OCI-LY7 (cell line): ENCODE results near the gene GTF2IRD1. TPM values are rescaled to one million over a fixed set of nuclear protein-coding genes. Genes with fewer than 3 reads are reported as not detected.
"Not testable (repeated sequence)": the region's sequence is repeated elsewhere in the genome, so short reads cannot be mapped to it uniquely, and the experiment has no call there.

ENCODE experiments used
- BruUV-seq: library from RNA; stranded (reverse); fragments of 400-500 nt; replicated peaks from 2 replicates; lab custom pipeline; 2021; lab: Mats Ljungman, UMichigan
- CTCF ChIA-PET: fragments of 300-600 bp; sonication (Branson Sonifier 250); formaldehyde crosslinking; loops from one replicate; lab custom pipeline; 2022; ENCODE audit warnings: antibody characterized with exemption; ENCODE audit not compliant: unreplicated experiment; lab: Charles Lee
- POLR2A ChIA-PET: fragments of 300-600 bp; sonication (Branson Sonifier 250); formaldehyde crosslinking; loops from one replicate; lab custom pipeline; 2022; ENCODE audit warnings: antibody characterized with exemption; lab: Charles Lee
- DNase-seq: peaks from one replicate; pipeline ENCODE4 v3.0.0-alpha.2; 2015; ENCODE audit warnings: low spot score
- H2AFZ ChIP-seq: fragments of 200-600 bp; sonication (generic), shearing (Covaris generic); 2 replicates; pipeline ENCODE4 v1.6.1; 2014; ENCODE audit warnings: mild to moderate bottlenecking, antibody characterized with exemption, low read length, moderate library complexity
- H3K27ac ChIP-seq: fragments of 200-600 bp; sonication (generic); 2 replicates; pipeline ENCODE4 v1.5.1; 2014; ENCODE audit warnings: mixed run types, low read depth, mild to moderate bottlenecking, moderate library complexity, low read length, inconsistent platforms; ENCODE audit not compliant: poor library complexity, severe bottlenecking
- H3K36me3 ChIP-seq: fragments of 200-600 bp; sonication (generic); 2 replicates; pipeline ENCODE4 v1.6.1; 2014; ENCODE audit warnings: mild to moderate bottlenecking, antibody characterized with exemption, low read length, moderate library complexity, mixed read lengths; ENCODE audit not compliant: insufficient read depth
- H3K4me1 ChIP-seq: fragments of 200-600 bp; sonication (generic); 2 replicates; pipeline ENCODE4 v1.5.1; 2014; ENCODE audit warnings: mild to moderate bottlenecking, low read length; ENCODE audit not compliant: insufficient read depth, poor library complexity, severe bottlenecking
- H3K4me2 ChIP-seq: fragments of 200-600 bp; sonication (generic); 2 replicates; pipeline ENCODE4 v1.6.1; 2014; ENCODE audit warnings: mild to moderate bottlenecking, low read length
- H3K4me3 ChIP-seq: fragments of 200-600 bp; sonication (generic); 2 replicates; pipeline ENCODE4 v1.5.1; 2014; ENCODE audit warnings: mild to moderate bottlenecking, low read depth, low read length; ENCODE audit not compliant: poor library complexity, severe bottlenecking
- H3K79me2 ChIP-seq: fragments of 200-600 bp; sonication (generic); 2 replicates; pipeline ENCODE4 v1.6.1; 2016; ENCODE audit warnings: low read depth, mild to moderate bottlenecking, low read length, moderate library complexity, mixed read lengths; ENCODE audit not compliant: insufficient read depth
- H3K9me2 ChIP-seq: fragments of 200-600 bp; sonication (generic); 2 replicates; pipeline ENCODE4 v1.6.1; 2016; ENCODE audit warnings: mild to moderate bottlenecking, low read length, mixed read lengths; ENCODE audit not compliant: insufficient read depth
- H3K9me3 ChIP-seq: fragments of 200-600 bp; sonication (generic); 2 replicates; pipeline ENCODE4 v1.6.1; 2014; ENCODE audit warnings: mild to moderate bottlenecking, mixed run types, low read length, mixed read lengths
- H4K20me1 ChIP-seq: fragments of 200-600 bp; sonication (generic); 2 replicates; pipeline ENCODE4 v1.6.1; 2014; ENCODE audit warnings: mild to moderate bottlenecking, antibody characterized with exemption, low read length, moderate library complexity, mixed read lengths; ENCODE audit not compliant: insufficient read depth
- CTCF ChIP-seq: fragments of 200-600 bp; sonication (generic); conservative IDR thresholded peaks from 2 replicates; pipeline ENCODE4 v1.5.1; 2014; ENCODE audit warnings: mild to moderate bottlenecking, antibody characterized with exemption, low read length, moderate library complexity, mixed read lengths
- EZH2phosphoT487 ChIP-seq: fragments of 200-600 bp; sonication (generic); IDR thresholded peaks from 2 replicates; pipeline ENCODE4 v1.6.1; 2018; ENCODE audit warnings: low read depth, borderline replicate concordance, mild to moderate bottlenecking, mixed run types, antibody characterized with exemption, low read length, moderate library complexity, mixed read lengths
- intact Hi-C: fragments of 100-400 bp; cut with micrococcal nuclease; formaldehyde crosslinking; loops from one replicate; pipeline ENCODE4 v1.10.0; 2022; ENCODE audit not compliant: unreplicated experiment
- total RNA-seq, 2 experiments: library from RNA; depleted of rRNA in 1 of 2; stranded (reverse); fragments of >200 nt in 1 of 2; shearing (Covaris generic) in 1 of 2; gene quantifications; 2 replicates each; pipeline ENCODE4 v1.2.3, GENCODE V29; 2014 to 2022

The GTF2IRD1 gene
- total RNA-seq, 2 experiments from 2014 or later = 4.4 to 34.3 TPM

GRCh38 chr7:74506325-74506724 lies 52.6 kb downstream of the GTF2IRD1 start:
- H3K79me2 ChIP-seq = no peaks in the 10 kb centered on the region
- TF ChIP-seq EZH2phosphoT487 (no peak), CTCF (no peak)
- H2AFZ ChIP-seq = no peak overlapping the region
- DNase-seq = no peak
- no peak overlapping the region for H3K4me2 ChIP-seq
- H3K9me2 ChIP-seq = no peaks in the 10 kb centered on the region
- CTCF ChIA-PET = no interaction called here
- no TSS peak for BruUV-seq
- H3K36me3 ChIP-seq = no peaks in the 10 kb centered on the region
- no peaks in the 10 kb centered on the region for H3K9me3 ChIP-seq
- H3K27ac ChIP-seq = no peak overlapping the region
- intact Hi-C loops = no loop called here
- H4K20me1 ChIP-seq = no peaks in the 10 kb centered on the region
- POLR2A ChIA-PET = interaction anchor here (0.5 to 0.6 kb wide), 2 partner anchors 26 to 38 kb away, joined by 3 to 5 read pairs; no protein-coding TSS in a partner anchor
- no peak overlapping the region for H3K4me3 ChIP-seq
- H3K4me1 ChIP-seq = no peaks in the 10 kb centered on the region

GRCh38 chr7:74507538-74508319 lies 54.0 kb downstream of the GTF2IRD1 start:
- Histone ChIP-seq H2AFZ (no peak overlapping the region), H3K4me2 (no peak overlapping the region), H3K4me3 (no peak overlapping the region), H4K20me1 (no peaks in the 10 kb centered on the region), H3K9me3 (no peaks in the 10 kb centered on the region), H3K27ac (no peak overlapping the region), H3K36me3 (no peaks in the 10 kb centered on the region), H3K9me2 (no peaks in the 10 kb centered on the region), H3K79me2 (no peaks in the 10 kb centered on the region), H3K4me1 (no peaks in the 10 kb centered on the region)
- CTCF ChIA-PET = no interaction called here
- POLR2A ChIA-PET = no interaction called here
- no peak for TF ChIP-seq EZH2phosphoT487
- TF ChIP-seq CTCF = no peak
- no TSS peak for BruUV-seq
- intact Hi-C loops = no loop called here
- DNase-seq = no peak

GRCh38 chr7:74509453-74509852 lies 55.7 kb downstream of the GTF2IRD1 start:
- DNase-seq, H3K9me2 ChIP-seq, intact Hi-C loops, H3K4me2 ChIP-seq, H4K20me1 ChIP-seq, H3K4me3 ChIP-seq, POLR2A ChIA-PET, H3K4me1 ChIP-seq, BruUV-seq, H3K27ac ChIP-seq, H3K36me3 ChIP-seq, CTCF ChIA-PET, H3K79me2 ChIP-seq, H3K9me3 ChIP-seq, H2AFZ ChIP-seq: not testable (repeated sequence)
